B cell (primary cell): ENCODE results near the gene DPH2. TPM values are rescaled to one million over a fixed set of nuclear protein-coding genes. Genes with fewer than 3 reads are reported as not detected.

Experiments
- ATAC-seq: fragments of 200-7000 bp; cut with Tn5 transposase; one replicate; pipeline ENCODE4 v1.10.0; 2021; ENCODE audit warnings: low read depth, mild to moderate bottlenecking, moderate number of reproducible peaks, moderate library complexity
- CTCF ChIA-PET: fragments of 350-600 bp; sonication (Branson Sonifier 250); formaldehyde crosslinking; loops from one replicate; lab custom pipeline; 2021; ENCODE audit warnings: antibody characterized with exemption, inconsistent platforms; lab: Charles Lee
- POLR2A ChIA-PET: fragments of 350-600 bp; sonication (Branson Sonifier 250); formaldehyde crosslinking; loops from one replicate; lab custom pipeline; 2021; ENCODE audit warnings: antibody characterized with exemption; lab: Charles Lee
- DNase-seq: peaks from one replicate; pipeline ENCODE4 v3.0.0; 2013
- H2AFZ ChIP-seq: 2 replicates; pipeline ENCODE4 v1.6.1; 2012; ENCODE audit warnings: mild to moderate bottlenecking, low read depth, low read length; ENCODE audit not compliant: insufficient read depth, poor library complexity, severe bottlenecking
- H3K27ac ChIP-seq, 2 donors: 1 replicate in 1 of 2; 2 replicates in 1 of 2; pipeline ENCODE4 v1.5.1; 2012 to 2013; ENCODE audit warnings: low read length in 2 of 2, mild to moderate bottlenecking in 2 of 2, moderate library complexity in 1 of 2
- H3K27me3 ChIP-seq, 4 experiments: fragments of 200-600 bp in 1 of 4; sonication (generic) in 1 of 4; replicated peaks in 1 of 4; 1 replicate in 2 of 4; 2 replicates in 2 of 4; pipeline versions ENCODE4 v1.6.1 to v1.7.0; 2013 to 2016; ENCODE audit warnings: low read length in 3 of 4, mild to moderate bottlenecking in 2 of 4, mixed read lengths in 1 of 4, moderate library complexity in 1 of 4; ENCODE audit not compliant: insufficient read depth in 4 of 4, control insufficient read depth in 3 of 4; ENCODE audit errors: control extremely low read depth in 1 of 4
- H3K36me3 ChIP-seq, 2 experiments: replicated peaks in 1 of 2; 1 replicate in 1 of 2; 2 replicates in 1 of 2; pipeline versions ENCODE4 v1.6.1 to v1.7.1; 2013; ENCODE audit warnings: low read length in 1 of 2; ENCODE audit not compliant: insufficient read depth in 2 of 2, control insufficient read depth in 1 of 2; ENCODE audit errors: control extremely low read depth in 1 of 2, extremely low read depth in 1 of 2
- H3K4me1 ChIP-seq, 2 donors: fragments of 200-600 bp in 1 of 2; sonication (generic) in 1 of 2; 1 replicate in 1 of 2; 2 replicates in 1 of 2; pipeline versions ENCODE4 v1.5.1 to v1.6.1; 2013 to 2017; ENCODE audit warnings: low read length in 2 of 2; ENCODE audit not compliant: control insufficient read depth in 2 of 2, insufficient read depth in 2 of 2
- H3K4me2 ChIP-seq: replicated peaks from 2 replicates; pipeline ENCODE3; 2012; ENCODE audit warnings: mild to moderate bottlenecking, low read depth, low read length; ENCODE audit not compliant: poor library complexity, severe bottlenecking
- H3K4me3 ChIP-seq, 5 experiments: fragments of 200-600 bp in 1 of 5; sonication (generic) in 1 of 5; 1 replicate in 3 of 5; 2 replicates in 2 of 5; pipeline versions ENCODE4 v1.5.1 to v1.7.0; 2011 to 2016; ENCODE audit warnings: low read length in 4 of 5, mild to moderate bottlenecking in 4 of 5, low read depth in 2 of 5, control low read depth in 1 of 5, moderate library complexity in 1 of 5; ENCODE audit not compliant: insufficient read depth in 1 of 5; ENCODE audit errors: control extremely low read depth in 1 of 5, extremely low read depth in 1 of 5
- H3K79me2 ChIP-seq: fragments of 200-600 bp; sonication (generic); one replicate; pipeline ENCODE4 v1.6.0; 2016; ENCODE audit warnings: low read length; ENCODE audit not compliant: control insufficient read depth, insufficient read depth
- H3K9ac ChIP-seq: fragments of 200-600 bp; sonication (generic); 2 replicates; pipeline ENCODE4 v1.6.1; 2017; ENCODE audit warnings: mild to moderate bottlenecking, low read length, moderate library complexity
- H3K9me3 ChIP-seq, 3 donors: one replicate each; pipeline versions ENCODE4 v1.6.1 to v1.7.1; 2013; ENCODE audit warnings: low read length in 2 of 3; ENCODE audit not compliant: control insufficient read depth in 2 of 3, insufficient read depth in 1 of 3; ENCODE audit errors: control extremely low read depth in 1 of 3
- H4K20me1 ChIP-seq: 2 replicates; pipeline ENCODE4 v1.6.0; 2012; ENCODE audit warnings: mild to moderate bottlenecking, low read length; ENCODE audit not compliant: insufficient read depth, control insufficient read depth, poor library complexity, severe bottlenecking
- H3K27ac Mint-ChIP-seq: one replicate; pipeline ENCODE4 v1.8.0; 2021; ENCODE audit warnings: mixed read lengths
- H3K27me3 Mint-ChIP-seq: one replicate; pipeline ENCODE4 v1.8.0; 2021; ENCODE audit warnings: mixed read lengths
- H3K4me1 Mint-ChIP-seq: one replicate; pipeline ENCODE4 v1.8.0; 2021; ENCODE audit warnings: mixed read lengths
- H3K4me3 Mint-ChIP-seq: one replicate; pipeline ENCODE4 v1.8.0; 2021; ENCODE audit warnings: mixed read lengths
- H3K9me3 Mint-ChIP-seq: one replicate; pipeline ENCODE4 v1.8.0; 2022; ENCODE audit warnings: mixed read lengths; ENCODE audit not compliant: insufficient read depth
- EZH2 ChIP-seq: IDR thresholded peaks from 2 replicates; pipeline ENCODE4 v1.6.1; 2012; ENCODE audit warnings: borderline replicate concordance, low read depth, mild to moderate bottlenecking, moderate library complexity, low read length; ENCODE audit not compliant: insufficient read depth, poor library complexity, severe bottlenecking
- WGBS: methylation state at CpG from one replicate; pipeline ENCODE4 v1.1.5; 2013; ENCODE audit warnings: missing lambda C conversion rate; ENCODE audit not compliant: insufficient coverage; 5-methylcytosine and 5-hydroxymethylcytosine counted together
- intact Hi-C: fragments of 100-400 bp; cut with micrococcal nuclease; formaldehyde crosslinking; loops from one replicate; pipeline ENCODE4 v1.10.0; 2022
- polyA plus RNA-seq: library from polyadenylated mRNA; depleted of rRNA; stranded (reverse); fragments of >200 nt; gene quantifications from 2 replicates; pipeline ENCODE4 v1.2.3, GENCODE V29; 2012
- total RNA-seq, 2 donors: library from RNA; stranded (reverse); fragments of 120-200 nt in 1 of 2; gene quantifications; 1 replicate in 1 of 2; 2 replicates in 1 of 2; pipeline versions ENCODE4 v1.2.3 to v1.2.4, GENCODE V29; 2013 to 2022
- TF ChIP-seq, protein P1 (sequence below): fragments of 200-600 bp; IDR thresholded peaks from one replicate; pipeline ENCODE4 v1.8.0; 2022; ENCODE audit warnings: antibody characterized with exemption, mild to moderate bottlenecking

The DPH2 gene
- total and polyA plus RNA-seq, 2 donors (not counting 1 experiment from before 2014, with no cell fraction given): 30.5 to 71.9 TPM

DNA sequence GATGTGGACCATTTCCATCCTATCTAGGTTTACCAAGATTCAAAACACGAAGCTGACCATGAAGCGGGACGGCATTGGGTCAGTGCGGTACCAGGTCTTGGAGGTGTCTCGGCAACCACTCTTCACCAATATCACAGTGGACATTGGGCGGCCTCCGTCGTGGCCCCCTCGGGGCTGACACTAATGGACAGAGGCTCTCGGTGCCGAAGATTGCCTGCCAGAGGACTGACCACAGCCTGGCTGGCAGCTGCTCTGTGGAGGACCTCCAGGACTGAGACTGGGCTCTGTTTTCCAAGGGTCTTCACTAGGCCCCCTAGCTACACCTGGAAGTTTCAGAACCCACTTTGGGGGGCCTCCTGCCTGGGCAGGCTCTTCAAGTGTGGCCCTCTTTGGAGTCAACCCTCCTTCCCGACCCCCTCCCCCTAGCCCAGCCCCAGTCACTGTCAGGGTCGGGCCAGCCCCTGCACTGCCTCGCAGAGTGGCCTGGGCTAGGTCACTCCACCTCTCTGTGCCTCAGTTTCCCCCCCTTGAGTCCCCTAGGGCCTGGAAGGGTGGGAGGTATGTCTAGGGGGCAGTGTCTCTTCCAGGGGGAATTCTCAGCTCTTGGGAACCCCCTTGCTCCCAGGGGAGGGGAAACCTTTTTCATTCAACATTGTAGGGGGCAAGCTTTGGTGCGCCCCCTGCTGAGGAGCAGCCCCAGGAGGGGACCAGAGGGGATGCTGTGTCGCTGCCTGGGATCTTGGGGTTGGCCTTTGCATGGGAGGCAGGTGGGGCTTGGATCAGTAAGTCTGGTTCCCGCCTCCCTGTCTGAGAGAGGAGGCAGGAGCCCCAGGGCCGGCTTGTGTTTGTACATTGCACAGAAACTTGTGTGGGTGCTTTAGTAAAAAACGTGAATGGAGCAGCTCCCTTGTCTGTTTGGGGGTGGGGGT, 20.7 kb downstream of the DPH2 start:
- Histone ChIP-seq H4K20me1 (no peaks in the 10 kb centered on the region), H3K4me3 (peak overlapping the region; percentile 11 to 81 (median 72)), H3K79me2 (no peaks in the 10 kb centered on the region), H2AFZ (peak overlapping the region; percentile 99), H3K9me3 (no peaks in the 10 kb centered on the region), H3K27ac (peak overlapping the region in 1 of 2 donors; percentile 75), H3K4me1 (peaks cover 22 to 44% of the 10 kb centered on the region in 2 donors), H3K4me2 (peak overlapping the region; percentile 94), H3K27me3 (no peaks in the 10 kb centered on the region), H3K9ac (peak overlapping the region; percentile 87), H3K36me3 (no peaks in the 10 kb centered on the region)
- no peak for TF ChIP-seq EZH2
- TF ChIP-seq, protein P1, sequence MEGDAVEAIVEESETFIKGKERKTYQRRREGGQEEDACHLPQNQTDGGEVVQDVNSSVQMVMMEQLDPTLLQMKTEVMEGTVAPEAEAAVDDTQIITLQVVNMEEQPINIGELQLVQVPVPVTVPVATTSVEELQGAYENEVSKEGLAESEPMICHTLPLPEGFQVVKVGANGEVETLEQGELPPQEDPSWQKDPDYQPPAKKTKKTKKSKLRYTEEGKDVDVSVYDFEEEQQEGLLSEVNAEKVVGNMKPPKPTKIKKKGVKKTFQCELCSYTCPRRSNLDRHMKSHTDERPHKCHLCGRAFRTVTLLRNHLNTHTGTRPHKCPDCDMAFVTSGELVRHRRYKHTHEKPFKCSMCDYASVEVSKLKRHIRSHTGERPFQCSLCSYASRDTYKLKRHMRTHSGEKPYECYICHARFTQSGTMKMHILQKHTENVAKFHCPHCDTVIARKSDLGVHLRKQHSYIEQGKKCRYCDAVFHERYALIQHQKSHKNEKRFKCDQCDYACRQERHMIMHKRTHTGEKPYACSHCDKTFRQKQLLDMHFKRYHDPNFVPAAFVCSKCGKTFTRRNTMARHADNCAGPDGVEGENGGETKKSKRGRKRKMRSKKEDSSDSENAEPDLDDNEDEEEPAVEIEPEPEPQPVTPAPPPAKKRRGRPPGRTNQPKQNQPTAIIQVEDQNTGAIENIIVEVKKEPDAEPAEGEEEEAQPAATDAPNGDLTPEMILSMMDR: no peak
- 77% methylated on average over 17 of the region's 19 CpGs for WGBS
- ChIA-PET POLR2A (interaction anchor here (0.6 to 1.1 kb wide), 2 partner anchors 15 to 46 kb away, joined by 3 read pairs; no protein-coding TSS in a partner anchor), CTCF (interaction anchor here (1.0 to 1.8 kb wide), 4 partner anchors 15 to 42 kb away, joined by 3 to 6 read pairs (median 4); partner anchors contain the start of gene ATP6V0B)
- Mint-ChIP-seq H3K4me1 (peaks cover 38% of the 10 kb centered on the region), H3K27me3 (no peaks in the 10 kb centered on the region), H3K27ac (peak overlapping the region; percentile 91), H3K4me3 (peak overlapping the region; percentile 96), H3K9me3 (no peaks in the 10 kb centered on the region)
- no peak for ATAC-seq
- no peak for DNase-seq
- intact Hi-C loops: loop anchor here (1.0 to 5.0 kb wide), 4 partner anchors 16 to 283 kb away; partner anchors contain the start of genes ATP6V0B, IPO13 and ST3GAL3
